K562 (cell line): ENCODE measurements around the gene ZNRF3. TPM values are rescaled to one million over a fixed set of nuclear protein-coding genes. Genes with fewer than 3 reads are reported as not detected.

Source experiments
- ATAC-seq: fragments of 200-7000 bp; cut with Tn5 transposase; 3 replicates; pipeline ENCODE4 v1.9.1; 2020; ENCODE audit warnings: moderate library complexity
- BruUV-seq: library from RNA; stranded (reverse); fragments of 400-500 nt; replicated peaks from 2 replicates; lab custom pipeline; 2021; lab: Mats Ljungman, UMichigan
- CTCF ChIA-PET: fragments of 300-600 bp; formaldehyde crosslinking; extraction: SDS; loops from one replicate; lab custom pipeline; 2021; ENCODE audit warnings: low intra/inter-chr PET ratio; lab: Yijun Ruan, JAX
- POLR2A ChIA-PET: fragments of 300-600, 350-650 bp; sonication (Branson Sonifier 250); formaldehyde crosslinking; extraction: SDS; loops from one replicate; lab custom pipeline; 2021; ENCODE audit warnings: antibody characterized with exemption, inconsistent platforms; lab: Yijun Ruan, JAX
- DNase-seq, 4 experiments: peaks; one replicate each; pipeline versions ENCODE4 v3.0.0 to v3.0.0-alpha.2; 2011 to 2018; ENCODE audit warnings: low spot score in 3 of 4, mixed read lengths in 3 of 4; ENCODE audit errors: extremely low read depth in 1 of 4
- FAIRE-seq: peaks from 2 replicates; lab custom pipeline; 2011; peaks lifted over from hg19 to GRCh38; lab: Jason Lieb, UNC
- H2AFZ ChIP-seq: 2 replicates; pipeline ENCODE4 v1.6.0; 2011; ENCODE audit warnings: low read depth, low read length, control low read depth, inconsistent platforms
- H3K27ac ChIP-seq: fragments of 200-600 bp; 3 replicates; pipeline ENCODE4 v1.8.0; 2011; ENCODE audit warnings: low read depth, mild to moderate bottlenecking, control low read depth, inconsistent platforms, low read length, moderate library complexity, mixed read lengths; ENCODE audit errors: extremely low read depth
- H3K27me3 ChIP-seq, 2 experiments: fragments of 300-600 bp in 1 of 2; 2 replicates in 1 of 2; 3 replicates in 1 of 2; pipeline versions ENCODE4 v1.6.0 to v1.8.0; 2011; ENCODE audit warnings: inconsistent platforms in 2 of 2, low read length in 2 of 2, mild to moderate bottlenecking in 1 of 2, mixed read lengths in 1 of 2, moderate library complexity in 1 of 2; ENCODE audit not compliant: control insufficient read depth in 2 of 2, insufficient read depth in 2 of 2
- H3K36me3 ChIP-seq: fragments of 300-600 bp; 3 replicates; pipeline ENCODE4 v1.8.0; 2011; ENCODE audit warnings: mild to moderate bottlenecking, low read length, inconsistent platforms; ENCODE audit not compliant: control insufficient read depth, insufficient read depth
- H3K4me1 ChIP-seq, 2 experiments: fragments of 200-600 bp in 1 of 2; replicated peaks in 1 of 2; 2 replicates in 1 of 2; 3 replicates in 1 of 2; pipeline versions ENCODE4 v1.5.1 to v1.8.0; 2011; ENCODE audit warnings: inconsistent platforms in 2 of 2, low read length in 2 of 2, mild to moderate bottlenecking in 1 of 2, mixed read lengths in 1 of 2, moderate library complexity in 1 of 2; ENCODE audit not compliant: control insufficient read depth in 2 of 2, insufficient read depth in 2 of 2
- H3K4me2 ChIP-seq: 2 replicates; pipeline ENCODE4 v1.6.1; 2011; ENCODE audit warnings: low read length, control low read depth, inconsistent platforms, mixed read lengths; ENCODE audit not compliant: insufficient read depth
- H3K4me3 ChIP-seq: fragments of 200-600 bp; sonication (generic), shearing (Covaris generic); 2 replicates; pipeline ENCODE4 v1.5.1; 2016; ENCODE audit warnings: control low read depth, inconsistent platforms
- H3K79me2 ChIP-seq: fragments of 200-600 bp; 3 replicates; pipeline ENCODE4 v1.8.0; 2011; ENCODE audit warnings: low read length, inconsistent platforms; ENCODE audit not compliant: control insufficient read depth, insufficient read depth
- H3K9ac ChIP-seq, 2 experiments: 2 replicates each; pipeline versions ENCODE4 v1.6.0 to v1.6.1; 2011; ENCODE audit warnings: low read depth in 2 of 2, low read length in 2 of 2, control low read depth in 1 of 2, inconsistent platforms in 1 of 2, mild to moderate bottlenecking in 1 of 2, mixed read lengths in 1 of 2; ENCODE audit not compliant: insufficient read depth in 1 of 2
- H3K9me1 ChIP-seq: one replicate; pipeline ENCODE4 v1.6.0; 2011; ENCODE audit warnings: inconsistent platforms, mild to moderate bottlenecking, low read length, moderate library complexity; ENCODE audit not compliant: control insufficient read depth, insufficient read depth
- H3K9me3 ChIP-seq: replicated peaks from 2 replicates; pipeline ENCODE4 v1.5.1; 2011; ENCODE audit warnings: low read depth, low read length, inconsistent platforms; ENCODE audit not compliant: control insufficient read depth, insufficient read depth
- H4K20me1 ChIP-seq: replicated peaks from 2 replicates; pipeline ENCODE4 v1.6.1; 2011; ENCODE audit warnings: low read length, inconsistent platforms, mixed read lengths; ENCODE audit not compliant: control insufficient read depth, insufficient read depth
- BHLHE40 ChIP-seq: IDR thresholded peaks from 2 replicates; pipeline ENCODE4 v1.6.1; 2011; ENCODE audit warnings: low read length, improper control_type of control experiment
- BRD9 ChIP-seq: fragments of 450-650 bp; IDR thresholded peaks from 2 replicates; pipeline ENCODE4 v1.6.1; 2018; ENCODE audit warnings: low read depth; ENCODE audit not compliant: partially characterized antibody
- IRF2 ChIP-seq: sonication (generic); formaldehyde crosslinking; IDR thresholded peaks from 2 replicates; pipeline ENCODE4 v1.8.1; 2022; ENCODE audit warnings: mild to moderate bottlenecking, missing genetic modification reagents
- SPI1 ChIP-seq: IDR thresholded peaks from 2 replicates; pipeline ENCODE4 v1.6.1; 2011; ENCODE audit warnings: low read depth, low read length, control low read depth, borderline replicate concordance
- UBTF ChIP-seq, 2 experiments: IDR thresholded peaks; 2 replicates each; pipeline ENCODE4 v1.6.1; 2012; ENCODE audit warnings: improper control_type of control experiment in 2 of 2, low read depth in 2 of 2, low read length in 2 of 2, borderline replicate concordance in 1 of 2
- ZBTB7A ChIP-seq: IDR thresholded peaks from 2 replicates; pipeline ENCODE4 v1.6.1; 2011; ENCODE audit warnings: low read depth, mild to moderate bottlenecking, low read length, moderate library complexity, borderline replicate concordance; ENCODE audit not compliant: control insufficient read depth
- ZNF280A ChIP-seq: fragments of 450-650 bp; IDR thresholded peaks from 2 replicates; pipeline ENCODE4 v1.6.1; 2018; ENCODE audit warnings: mild to moderate bottlenecking, low read depth; ENCODE audit not compliant: partially characterized antibody
- ZNF76 ChIP-seq: fragments of 250-450 bp; sonication (Bioruptor Pico); IDR thresholded peaks from 2 replicates; pipeline ENCODE4 v1.4.0; 2020; ENCODE audit warnings: mild to moderate bottlenecking, moderate library complexity, borderline replicate concordance
- ZNF780A ChIP-seq: fragments of 250-450 bp; sonication (Bioruptor Pico); IDR thresholded peaks from 2 replicates; pipeline ENCODE4 v1.5.0; 2021; ENCODE audit warnings: mild to moderate bottlenecking
- WGBS: fragments of 100-300 bp; shearing (Covaris generic); methylation state at CpG from one replicate; pipeline ENCODE4 v1.1.6; 2016; ENCODE audit warnings: low coverage, mixed read lengths; ENCODE audit not compliant: insufficient coverage; ENCODE audit errors: missing lambda C conversion rate; 5-methylcytosine and 5-hydroxymethylcytosine counted together
- in situ Hi-C: fragments of 300-500 bp; cut with MboI; formaldehyde crosslinking; loops from 4 replicates; pipeline ENCODE4 v1.15.0; 2018; ENCODE audit warnings: inconsistent platforms, mixed read lengths
- intact Hi-C: fragments of 100-400 bp; cut with micrococcal nuclease; formaldehyde crosslinking; loops from 2 replicates; pipeline ENCODE4 v1.14.2; 2022
- polyA plus RNA-seq, 8 experiments: library from polyadenylated mRNA; depleted of rRNA in 4 of 8; stranded (reverse) in 5 of 8; unstranded in 3 of 8; fragments of >200 nt; fragmentation: Nextera tagmentation in 2 of 8; fragmentation: Illumina TruSeq in 1 of 8; extraction: Ambion mirVana in 2 of 8; extraction: Trizol in 1 of 8; gene quantifications; 2 replicates each; pipeline versions ENCODE4 v1.2.1 to v1.2.3, GENCODE V29; 2011 to 2014; ENCODE audit warnings: inconsistent platforms in 1 of 8, missing spikeins in 1 of 8
- total RNA-seq, 7 experiments: library from RNA; depleted of rRNA in 6 of 7; stranded (reverse); fragments of >200 nt in 6 of 7; fragmentation: Illumina TruSeq in 2 of 7; extraction: Trizol in 2 of 7; gene quantifications; 2 replicates each; pipeline versions ENCODE4 v1.2.1 to v1.2.3, GENCODE V29; 2011 to 2021; ENCODE audit warnings: low replicate concordance in 1 of 7

The ZNRF3 gene
- total and polyA plus RNA-seq, 9 of the 15 experiments (the other 6 are each of a cell fraction or from before 2014, with no cell fraction given) = 0.41 to 5.9 (median 1.7) TPM

- TF ChIP-seq UBTF (IDR thresholded peaks at IDR 0.05; ENCODE audit: borderline replicate concordance in 1 of 2, low read depth in 2 of 2, low read length in 2 of 2) (no peak), ZBTB7A (no peak), SPI1 (no peak), BRD9 (no peak)
Measured at GRCh38 chr22:28920757-28921584, 37.6 kb downstream of the ZNRF3 start (continued).

- in situ Hi-C loops (no loop called here), intact Hi-C loops (no loop called here)
- Histone ChIP-seq H3K27ac (no peak overlapping the region), H3K27me3 (no peaks in the 10 kb centered on the region), H3K9me3 (no peaks in the 10 kb centered on the region), H3K79me2 (peaks cover 2% of the 10 kb centered on the region; the same call in 1 of the 3 replicates), H2AFZ (no peak overlapping the region), H3K9me1 (no peaks in the 10 kb centered on the region), H3K9ac (no peak overlapping the region), H4K20me1 (0 out of 2 replicates have a peak, but pooled peaks cover 3% of the 10 kb centered on the region), H3K4me3 (no peak overlapping the region), H3K4me1 (peaks cover 0 to 3% of the 10 kb centered on the region in 2 experiments; a peak in 2 of 5 replicates), H3K4me2 (no peak overlapping the region), H3K36me3 (no peaks in the 10 kb centered on the region)
- 67% methylated on average over 1 of the region's 1 CpG for WGBS
- ChIA-PET POLR2A (interaction anchor here (1.0 kb wide), 1 partner anchor 151 kb away, joined by 3 read pairs; the partner anchor contains the start of gene KREMEN1), CTCF (no interaction called here)
- no peak for TF ChIP-seq IRF2 (CRISPR knock-in tag)
- TF ChIP-seq BHLHE40 = no peak
- TF ChIP-seq ZNF280A = no peak
- TF ChIP-seq ZNF780A = no peak
- no peak for TF ChIP-seq ZNF76 (CRISPR knock-in tag)
- ATAC-seq (no peak), DNase-seq (no peak), FAIRE-seq (no peak)
- no TSS peak for BruUV-seq
Measured at GRCh38 chr22:28921585-28921879, 38.2 kb downstream of the ZNRF3 start.
